ENCODE measurements around the gene FOXK1. TPM values are rescaled to one million over a fixed set of nuclear protein-coding genes. Genes with fewer than 3 reads are reported as not detected.

The FOXK1 gene
- total RNA-seq, 2 donors from 2014 or later = 34.3 to 62.4 TPM

GRCh38 chr7:4782333-4783291 is 100.5 kb downstream of the FOXK1 start:
- Histone ChIP-seq H3K27ac (no peak overlapping the region), H3K27me3 (replicated peaks; ENCODE audit: insufficient read depth) (no peaks in the 10 kb centered on the region), H3K9me3 (no peaks in the 10 kb centered on the region), H3K4me1 (ENCODE audit: control insufficient read depth in 1 of 2, low read depth in 2 of 2) (peaks cover 3 to 8% of the 10 kb centered on the region in 2 donors), H3K36me3 (peaks cover 64% of the 10 kb centered on the region), H3K4me3 (no peak overlapping the region)
- ATAC-seq (ENCODE audit: insufficient number of reproducible peaks, low FRiP score, low read depth) (no peak), DNase-seq (ENCODE audit: low spot score) (no peak)
- no peak for TF ChIP-seq CTCF (IDR thresholded peaks at IDR 0.05)

GRCh38 chr7:4783292-4783652 is 101.2 kb downstream of the FOXK1 start:
- no peak for DNase-seq (ENCODE audit: low spot score)
- Histone ChIP-seq H3K4me3 (no peak overlapping the region), H3K36me3 (peaks cover 67% of the 10 kb centered on the region), H3K9me3 (no peaks in the 10 kb centered on the region), H3K27ac (no peak overlapping the region), H3K4me1 (ENCODE audit: control insufficient read depth in 1 of 2, low read depth in 2 of 2) (peaks cover 1% of the 10 kb centered on the region in 2 donors), H3K27me3 (replicated peaks; ENCODE audit: insufficient read depth) (no peaks in the 10 kb centered on the region)
- no peak for ATAC-seq (ENCODE audit: insufficient number of reproducible peaks, low FRiP score, low read depth)
- no peak for TF ChIP-seq CTCF (IDR thresholded peaks at IDR 0.05)

GRCh38 chr7:4783762-4784351 is 101.8 kb downstream of the FOXK1 start:
- Histone ChIP-seq H3K4me1 (ENCODE audit: control insufficient read depth in 1 of 2, low read depth in 2 of 2) (no peaks in the 10 kb centered on the region), H3K36me3 (peaks cover 72% of the 10 kb centered on the region), H3K9me3 (no peaks in the 10 kb centered on the region), H3K27me3 (replicated peaks; ENCODE audit: insufficient read depth) (no peaks in the 10 kb centered on the region), H3K27ac (no peak overlapping the region), H3K4me3 (no peak overlapping the region)
- no peak for TF ChIP-seq CTCF (IDR thresholded peaks at IDR 0.05)
- DNase-seq (ENCODE audit: low spot score) = no peak
- no peak for ATAC-seq (ENCODE audit: insufficient number of reproducible peaks, low FRiP score, low read depth)

- Histone ChIP-seq H3K27ac (no peak overlapping the region), H3K4me1 (ENCODE audit: control insufficient read depth in 1 of 2, low read depth in 2 of 2) (no peaks in the 10 kb centered on the region), H3K27me3 (replicated peaks; ENCODE audit: insufficient read depth) (no peaks in the 10 kb centered on the region), H3K9me3 (no peaks in the 10 kb centered on the region), H3K36me3 (peaks cover 77% of the 10 kb centered on the region), H3K4me3 (no peak overlapping the region)
- ATAC-seq (ENCODE audit: insufficient number of reproducible peaks, low FRiP score, low read depth) (no peak), DNase-seq (ENCODE audit: low spot score) (no peak)
- no peak for TF ChIP-seq CTCF (IDR thresholded peaks at IDR 0.05)
Measured at GRCh38 chr7:4784799-4785198, 102.7 kb downstream of the FOXK1 start.

- peaks cover 81% of the 10 kb centered on the region for H3K36me3 ChIP-seq
- no peak for TF ChIP-seq CTCF (IDR thresholded peaks at IDR 0.05)
- no peak for ATAC-seq (ENCODE audit: insufficient number of reproducible peaks, low FRiP score, low read depth)
Measured at GRCh38 chr7:4785371-4785770, 103.3 kb downstream of the FOXK1 start.

More at GRCh38 chr7:4785371-4785770, 103.3 kb downstream of the FOXK1 start:
- Histone ChIP-seq H3K27me3 (replicated peaks; ENCODE audit: insufficient read depth) (no peaks in the 10 kb centered on the region), H3K27ac (no peak overlapping the region), H3K4me3 (no peak overlapping the region), H3K9me3 (no peaks in the 10 kb centered on the region), H3K4me1 (ENCODE audit: control insufficient read depth in 1 of 2, low read depth in 2 of 2) (no peaks in the 10 kb centered on the region)
- DNase-seq (ENCODE audit: low spot score) = no peak
